ENCODE results near the gene SPATA20. TPM values are rescaled to one million over a fixed set of nuclear protein-coding genes. Genes with fewer than 3 reads are reported as not detected.

Gene SPATA20
- total and polyA plus RNA-seq, 2 of the 8 experiments (the other 6 are each of a cell fraction or from before 2014, with no cell fraction given), result 16.2 to 17.5 TPM

DNA sequence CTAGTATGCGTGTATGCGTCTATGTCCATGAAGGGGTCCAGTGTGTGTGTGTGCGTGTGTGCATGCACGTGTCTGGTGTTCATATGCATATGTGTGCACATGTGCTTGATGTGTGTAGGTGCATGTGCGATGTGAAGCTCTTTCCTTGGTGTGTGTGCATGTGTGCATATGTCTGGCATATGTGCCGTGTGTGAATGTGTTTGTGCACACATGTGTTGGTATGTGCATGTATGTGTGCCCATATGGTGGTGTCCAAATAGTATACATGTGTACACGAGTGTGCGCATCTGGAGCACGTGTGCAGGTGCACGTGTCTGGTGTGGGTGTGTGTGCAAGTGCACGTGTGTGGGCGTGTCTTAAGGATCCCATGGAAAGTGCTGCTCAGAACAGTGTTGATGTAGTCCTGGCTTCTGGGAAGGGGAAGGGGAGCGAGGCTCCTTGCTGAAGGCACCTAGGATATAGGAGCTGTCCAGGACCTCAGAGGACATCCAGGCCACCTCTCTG is 30.5 kb downstream of the SPATA20 start (continued):
- TF ChIP-seq, protein P1, sequence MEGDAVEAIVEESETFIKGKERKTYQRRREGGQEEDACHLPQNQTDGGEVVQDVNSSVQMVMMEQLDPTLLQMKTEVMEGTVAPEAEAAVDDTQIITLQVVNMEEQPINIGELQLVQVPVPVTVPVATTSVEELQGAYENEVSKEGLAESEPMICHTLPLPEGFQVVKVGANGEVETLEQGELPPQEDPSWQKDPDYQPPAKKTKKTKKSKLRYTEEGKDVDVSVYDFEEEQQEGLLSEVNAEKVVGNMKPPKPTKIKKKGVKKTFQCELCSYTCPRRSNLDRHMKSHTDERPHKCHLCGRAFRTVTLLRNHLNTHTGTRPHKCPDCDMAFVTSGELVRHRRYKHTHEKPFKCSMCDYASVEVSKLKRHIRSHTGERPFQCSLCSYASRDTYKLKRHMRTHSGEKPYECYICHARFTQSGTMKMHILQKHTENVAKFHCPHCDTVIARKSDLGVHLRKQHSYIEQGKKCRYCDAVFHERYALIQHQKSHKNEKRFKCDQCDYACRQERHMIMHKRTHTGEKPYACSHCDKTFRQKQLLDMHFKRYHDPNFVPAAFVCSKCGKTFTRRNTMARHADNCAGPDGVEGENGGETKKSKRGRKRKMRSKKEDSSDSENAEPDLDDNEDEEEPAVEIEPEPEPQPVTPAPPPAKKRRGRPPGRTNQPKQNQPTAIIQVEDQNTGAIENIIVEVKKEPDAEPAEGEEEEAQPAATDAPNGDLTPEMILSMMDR (IDR thresholded peaks at IDR 0.05; ENCODE audit: control extremely low read depth in 1 of 3, insufficient read depth in 1 of 3, low read depth in 1 of 3, low read length in 3 of 3), result no peak
- no peak for TF ChIP-seq ZNF274 (IDR thresholded peaks at IDR 0.05; ENCODE audit: borderline replicate concordance, extremely low read depth, low read length)
- TF ChIP-seq EZH2 (IDR thresholded peaks at IDR 0.05; ENCODE audit: low read depth, low read length, severe bottlenecking), result no peak
- no peak for TF ChIP-seq HDAC6 (IDR thresholded peaks at IDR 0.05; ENCODE audit: low read depth, low read length)
- TF ChIP-seq, protein P2, sequence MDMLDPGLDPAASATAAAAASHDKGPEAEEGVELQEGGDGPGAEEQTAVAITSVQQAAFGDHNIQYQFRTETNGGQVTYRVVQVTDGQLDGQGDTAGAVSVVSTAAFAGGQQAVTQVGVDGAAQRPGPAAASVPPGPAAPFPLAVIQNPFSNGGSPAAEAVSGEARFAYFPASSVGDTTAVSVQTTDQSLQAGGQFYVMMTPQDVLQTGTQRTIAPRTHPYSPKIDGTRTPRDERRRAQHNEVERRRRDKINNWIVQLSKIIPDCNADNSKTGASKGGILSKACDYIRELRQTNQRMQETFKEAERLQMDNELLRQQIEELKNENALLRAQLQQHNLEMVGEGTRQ (IDR thresholded peaks at IDR 0.05; ENCODE audit: low read length), result no peak
- no peak for TF ChIP-seq EGR1 (IDR thresholded peaks at IDR 0.05; ENCODE audit: borderline replicate concordance, low read depth, low read length)
- no peak for TF ChIP-seq KDM1A (IDR thresholded peaks at IDR 0.05; ENCODE audit: borderline replicate concordance, low read length)
